Stimulated activated naive B cell treated with anti-CD40 and anti-IgM and Interleukin-4, amounts not matched to agents 10 μg/mL and 1 μg/mL and 100 μg/mL, for 72 hours (primary cell): Measurements from ENCODE around the gene SLCO4A1.

Source experiments
- ATAC-seq, 2 donors: fragments of 150-1000 bp; cut with Tn5 transposase; replicated peaks; 2 replicates each; pipeline ENCODE4 v1.10.0; 2021; ENCODE audit warnings: moderate library complexity in 1 of 2
- DNase-seq: peaks from one replicate; pipeline ENCODE4 v3.0.0; 2021
- H3K27ac Mint-ChIP-seq: one replicate; pipeline ENCODE4 v1.8.0; 2022; ENCODE audit warnings: mild to moderate bottlenecking, mixed read lengths
- H3K27me3 Mint-ChIP-seq, 2 donors: one replicate each; pipeline ENCODE4 v1.8.0; 2022; ENCODE audit warnings: mixed read lengths in 2 of 2
- H3K36me3 Mint-ChIP-seq, 2 donors: one replicate each; pipeline ENCODE4 v1.8.0; 2022; ENCODE audit warnings: mixed read lengths in 2 of 2, mild to moderate bottlenecking in 1 of 2
- H3K4me1 Mint-ChIP-seq, 2 donors: one replicate each; pipeline ENCODE4 v1.8.0; 2022; ENCODE audit warnings: mixed read lengths in 2 of 2, mild to moderate bottlenecking in 1 of 2
- H3K4me3 Mint-ChIP-seq, 2 donors: one replicate each; pipeline ENCODE4 v1.8.0; 2022; ENCODE audit warnings: mild to moderate bottlenecking in 2 of 2, mixed read lengths in 2 of 2, moderate library complexity in 1 of 2
- H3K9me3 Mint-ChIP-seq, 2 donors: one replicate each; pipeline ENCODE4 v1.8.0; 2022; ENCODE audit warnings: mixed read lengths in 2 of 2, mild to moderate bottlenecking in 1 of 2

The SLCO4A1 gene

DNA sequence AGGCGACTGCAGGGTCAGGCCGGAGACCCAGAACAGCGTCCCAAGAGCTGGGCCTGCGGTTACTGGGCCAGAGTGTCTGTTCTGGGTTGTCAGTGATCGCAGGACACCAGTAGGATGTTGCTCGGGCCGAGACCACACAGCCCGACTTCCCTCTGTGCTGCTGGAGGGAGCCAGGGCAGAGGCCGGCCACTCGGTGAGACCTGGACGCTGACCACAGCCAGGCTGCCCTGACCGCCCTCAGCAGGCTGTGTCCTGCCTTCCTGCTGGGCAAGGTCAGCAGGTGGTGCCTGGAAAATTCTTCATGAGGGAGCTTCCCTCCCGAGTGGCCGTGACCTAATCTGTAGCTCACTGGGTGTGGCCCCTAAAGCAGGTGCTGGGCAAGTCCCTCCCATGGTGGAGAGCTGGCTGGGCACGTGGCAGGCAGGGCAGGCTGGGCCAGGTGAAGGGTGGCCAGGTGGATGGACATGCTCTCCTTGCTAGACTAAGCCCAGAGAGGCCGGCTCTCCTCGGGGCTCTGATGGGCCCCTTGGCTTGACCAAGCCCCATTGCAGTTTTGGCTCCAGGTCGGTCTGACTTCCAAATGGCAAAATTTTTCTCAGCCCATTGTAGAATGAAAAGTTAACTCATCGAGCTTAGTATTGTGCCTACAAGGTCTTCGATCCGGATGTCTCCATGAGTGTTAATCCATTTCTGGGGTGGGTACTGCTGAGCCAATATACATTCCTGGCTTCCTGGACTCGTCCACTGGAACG, 1.9 kb downstream of the SLCO4A1 start:
- H3K4me1 Mint-ChIP-seq = peaks cover 26 to 71% of the 10 kb centered on the region in 2 donors
- DNase-seq (no peak), ATAC-seq (no peak)
- H3K9me3 Mint-ChIP-seq = no peaks in the 10 kb centered on the region
- no peaks in the 10 kb centered on the region for H3K27me3 Mint-ChIP-seq
- H3K36me3 Mint-ChIP-seq = peaks cover 3 to 14% of the 10 kb centered on the region in 2 donors
- peak overlapping the region; percentile 32 to 85 for H3K4me3 Mint-ChIP-seq
- peak overlapping the region; percentile 67 for H3K27ac Mint-ChIP-seq

- peak overlapping the region in 1 of 2 donors; percentile 32 for H3K4me3 Mint-ChIP-seq
- peaks cover 30 to 78% of the 10 kb centered on the region in 2 donors for H3K4me1 Mint-ChIP-seq
- peak overlapping the region; percentile 67 for H3K27ac Mint-ChIP-seq
- no peaks in the 10 kb centered on the region for H3K27me3 Mint-ChIP-seq
- no peak for ATAC-seq
- H3K36me3 Mint-ChIP-seq = peaks cover 7 to 19% of the 10 kb centered on the region in 2 donors
- no peaks in the 10 kb centered on the region for H3K9me3 Mint-ChIP-seq
- no peak for DNase-seq
Measured at GRCh38 chr20:62644802-62645496, 2.6 kb downstream of the SLCO4A1 start.

DNA sequence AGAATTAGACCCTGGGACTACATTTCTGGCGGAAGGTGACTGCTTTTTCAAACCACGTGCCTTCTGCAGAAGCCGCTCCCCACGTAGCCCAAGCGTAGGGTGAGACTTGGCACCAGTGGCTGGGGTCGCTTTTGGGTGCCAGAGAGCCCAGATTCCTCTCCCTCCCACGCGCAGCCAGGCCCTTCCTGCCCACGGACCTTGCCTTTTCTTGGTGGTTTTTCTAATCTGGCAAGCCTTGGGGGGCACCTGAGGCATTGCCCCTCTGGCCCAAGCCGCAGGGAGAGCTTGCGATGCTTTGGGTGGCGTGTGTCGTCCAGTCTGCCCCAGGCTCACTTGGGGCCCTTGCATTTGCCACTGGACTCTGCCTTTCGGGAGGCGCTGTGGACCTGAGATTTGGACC, 3.3 kb downstream of the SLCO4A1 start:
- Mint-ChIP-seq H3K27me3 (no peaks in the 10 kb centered on the region), H3K4me1 (peaks cover 34 to 85% of the 10 kb centered on the region in 2 donors), H3K9me3 (no peaks in the 10 kb centered on the region), H3K27ac (no peak overlapping the region), H3K36me3 (peaks cover 8 to 19% of the 10 kb centered on the region in 2 donors), H3K4me3 (no peak overlapping the region)
- DNase-seq (no peak), ATAC-seq (no peak)

DNA sequence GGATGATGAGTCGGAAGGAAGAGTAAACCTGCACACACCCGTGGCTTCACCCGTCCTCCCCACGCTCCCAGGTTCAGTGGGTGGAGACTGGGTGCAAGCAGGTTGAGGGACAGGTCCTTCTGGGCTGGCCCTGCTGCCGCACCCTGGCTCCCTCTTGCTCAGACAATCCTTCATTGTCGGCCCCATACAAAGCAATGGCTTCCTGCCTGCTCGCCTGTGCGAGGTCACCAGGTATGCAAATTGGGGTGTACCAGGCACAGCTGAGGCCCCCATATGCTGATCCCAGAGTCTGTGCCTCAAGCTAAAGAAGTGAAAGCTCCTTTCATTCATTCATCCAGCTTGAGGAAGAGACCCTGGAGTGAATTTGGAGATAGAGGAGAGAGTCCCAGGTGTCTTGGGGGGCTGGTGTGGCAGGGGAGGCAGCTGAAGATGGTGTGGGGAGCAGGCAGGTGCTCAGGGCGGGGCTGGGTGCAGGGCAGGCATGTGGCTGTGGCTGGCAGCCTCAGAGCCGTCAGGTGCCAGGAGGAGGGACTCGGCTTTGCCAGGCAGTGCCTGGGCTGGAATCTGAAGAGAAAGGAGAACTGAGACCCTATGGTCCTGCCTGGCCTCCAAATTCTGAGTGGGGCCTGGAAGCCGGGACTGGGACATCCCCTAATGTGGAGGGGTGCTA, 4.7 kb downstream of the SLCO4A1 start:
- DNase-seq (no peak), ATAC-seq (no peak)
- H3K27ac Mint-ChIP-seq = peak overlapping the region; percentile 85
- H3K36me3 Mint-ChIP-seq = peaks cover 11 to 24% of the 10 kb centered on the region in 2 donors
- peak overlapping the region in 1 of 2 donors; percentile 23 for H3K4me3 Mint-ChIP-seq
- no peaks in the 10 kb centered on the region for H3K27me3 Mint-ChIP-seq
- peaks cover 41 to 87% of the 10 kb centered on the region in 2 donors for H3K4me1 Mint-ChIP-seq
- H3K9me3 Mint-ChIP-seq = no peaks in the 10 kb centered on the region

- no peak overlapping the region for H3K4me3 Mint-ChIP-seq
- no peak for DNase-seq
- H3K27me3 Mint-ChIP-seq = no peaks in the 10 kb centered on the region
- peak overlapping the region; percentile 62 for H3K27ac Mint-ChIP-seq
- peaks cover 11 to 24% of the 10 kb centered on the region in 2 donors for H3K36me3 Mint-ChIP-seq
- ATAC-seq = no peak
- H3K9me3 Mint-ChIP-seq = no peaks in the 10 kb centered on the region
- H3K4me1 Mint-ChIP-seq = peaks cover 47 to 94% of the 10 kb centered on the region in 2 donors
Measured at GRCh38 chr20:62647521-62648317, 5.4 kb downstream of the SLCO4A1 start.

- H3K4me3 Mint-ChIP-seq = no peak overlapping the region
- ATAC-seq (no peak), DNase-seq (no peak)
- H3K27ac Mint-ChIP-seq = no peak overlapping the region
- no peaks in the 10 kb centered on the region for H3K27me3 Mint-ChIP-seq
- H3K4me1 Mint-ChIP-seq = peaks cover 48 to 95% of the 10 kb centered on the region in 2 donors
- H3K36me3 Mint-ChIP-seq = peaks cover 11 to 24% of the 10 kb centered on the region in 2 donors
- H3K9me3 Mint-ChIP-seq = no peaks in the 10 kb centered on the region
Measured at GRCh38 chr20:62648318-62648995, 6.2 kb downstream of the SLCO4A1 start.

GRCh38 chr20:62649140-62649539, 6.8 kb downstream of the SLCO4A1 start:
- H3K36me3 Mint-ChIP-seq = peaks cover 12 to 26% of the 10 kb centered on the region in 2 donors
- ATAC-seq = no peak
- DNase-seq = no peak
- no peak overlapping the region for H3K27ac Mint-ChIP-seq
- H3K4me1 Mint-ChIP-seq = peaks cover 50 to 92% of the 10 kb centered on the region in 2 donors
- no peaks in the 10 kb centered on the region for H3K27me3 Mint-ChIP-seq
- H3K4me3 Mint-ChIP-seq = no peak overlapping the region
- H3K9me3 Mint-ChIP-seq = no peaks in the 10 kb centered on the region

- Mint-ChIP-seq H3K27ac (peak overlapping the region; percentile 98), H3K4me1 (peaks cover 47 to 92% of the 10 kb centered on the region in 2 donors), H3K9me3 (no peaks in the 10 kb centered on the region), H3K4me3 (peak overlapping the region; percentile 71 to 83), H3K36me3 (peaks cover 16 to 22% of the 10 kb centered on the region in 2 donors), H3K27me3 (no peaks in the 10 kb centered on the region)
- no peak for ATAC-seq
- DNase-seq = no peak
Measured at GRCh38 chr20:62650551-62651284, 8.4 kb downstream of the SLCO4A1 start.

DNA sequence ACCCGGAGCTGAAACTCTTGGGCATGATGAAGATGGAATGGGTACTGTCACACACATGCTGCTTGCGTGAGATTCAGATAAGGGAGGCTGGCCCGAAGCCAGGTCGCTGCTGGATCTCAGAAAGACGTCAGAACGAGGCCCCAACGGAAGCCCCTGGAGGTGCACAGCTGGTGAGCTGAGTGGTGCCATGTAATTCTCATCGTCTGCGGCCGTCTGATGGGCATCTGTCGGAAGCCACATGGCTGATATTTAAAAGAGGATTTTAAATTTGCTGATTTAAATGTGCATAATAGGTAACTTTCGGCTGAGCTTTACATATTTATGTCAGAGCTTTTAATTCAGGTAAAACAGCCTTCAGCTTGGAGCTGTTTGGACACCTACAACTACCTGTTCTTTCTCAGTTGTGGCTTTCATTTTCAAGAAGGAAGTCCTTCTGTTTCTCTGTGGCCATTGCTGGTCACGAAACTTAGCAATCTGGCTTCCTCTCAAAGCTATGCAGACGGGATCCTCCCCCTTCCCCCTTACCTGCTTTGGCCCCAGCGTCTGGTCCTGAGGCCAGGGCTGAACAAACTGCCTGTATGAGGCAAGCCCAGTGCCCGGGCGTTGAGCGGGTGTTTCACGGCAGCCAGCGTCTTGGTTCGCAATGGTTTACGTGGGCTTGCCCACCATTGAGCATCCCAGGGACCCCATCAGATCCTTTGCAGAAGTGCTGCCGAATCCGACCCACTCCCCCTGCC, 9.2 kb downstream of the SLCO4A1 start:
- no peaks in the 10 kb centered on the region for H3K9me3 Mint-ChIP-seq
- peak; percentile 81 for DNase-seq
- H3K27me3 Mint-ChIP-seq = no peaks in the 10 kb centered on the region
- H3K4me1 Mint-ChIP-seq = peaks cover 47 to 88% of the 10 kb centered on the region in 2 donors
- peak; percentile 76 to 81 for ATAC-seq
- peak overlapping the region; percentile 98 for H3K27ac Mint-ChIP-seq
- H3K36me3 Mint-ChIP-seq = peaks cover 16 to 22% of the 10 kb centered on the region in 2 donors
- H3K4me3 Mint-ChIP-seq = peak overlapping the region; percentile 71 to 83

- DNase-seq = peak; percentile 82
- Mint-ChIP-seq H3K36me3 (peaks cover 19 to 26% of the 10 kb centered on the region in 2 donors), H3K27me3 (no peaks in the 10 kb centered on the region), H3K27ac (peak overlapping the region; percentile 98), H3K4me3 (peak overlapping the region; percentile 71 to 83), H3K9me3 (no peaks in the 10 kb centered on the region), H3K4me1 (peaks cover 40 to 80% of the 10 kb centered on the region in 2 donors)
- peak; percentile 75 to 76 for ATAC-seq
Measured at GRCh38 chr20:62652041-62652893, 10.0 kb downstream of the SLCO4A1 start.

GRCh38 chr20:62652894-62653305, 10.6 kb downstream of the SLCO4A1 start:
- no peak for DNase-seq
- Mint-ChIP-seq H3K4me1 (peaks cover 40 to 74% of the 10 kb centered on the region in 2 donors), H3K9me3 (no peaks in the 10 kb centered on the region), H3K27ac (peak overlapping the region; percentile 98), H3K4me3 (no peak overlapping the region), H3K36me3 (peaks cover 21 to 32% of the 10 kb centered on the region in 2 donors), H3K27me3 (no peaks in the 10 kb centered on the region)
- no peak for ATAC-seq

DNA sequence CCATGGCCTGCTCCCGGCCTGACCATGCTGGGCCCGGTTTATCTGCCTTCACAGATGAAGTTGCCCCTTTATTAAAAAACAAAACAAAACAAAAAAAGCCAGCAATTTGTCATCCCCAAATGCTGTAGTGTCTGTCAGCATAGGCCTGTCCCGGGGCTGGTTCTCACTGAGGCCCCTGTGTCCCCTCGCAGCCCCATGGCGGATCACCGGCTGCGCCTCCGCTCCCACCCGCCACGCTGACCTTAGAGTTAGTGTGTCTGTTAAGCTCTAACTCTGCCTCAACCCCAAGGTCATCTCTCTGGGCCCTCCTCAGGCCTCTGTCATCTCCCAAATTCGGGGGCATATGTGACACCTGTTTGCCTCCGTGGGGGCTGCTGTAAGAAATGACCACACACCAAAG, 11.1 kb downstream of the SLCO4A1 start:
- Mint-ChIP-seq H3K9me3 (no peaks in the 10 kb centered on the region), H3K4me1 (peaks cover 37 to 69% of the 10 kb centered on the region in 2 donors)

More for the DNA sequence above, 11.1 kb downstream of the SLCO4A1 start:
- Mint-ChIP-seq H3K27me3 (no peaks in the 10 kb centered on the region), H3K36me3 (peaks cover 25 to 35% of the 10 kb centered on the region in 2 donors), H3K27ac (peak overlapping the region; percentile 71), H3K4me3 (no peak overlapping the region)
- ATAC-seq (no peak), DNase-seq (no peak)
